GM21528 (cell line): ENCODE results near the gene NRIP3.

Experiments
- ATAC-seq: cut with Tn5 transposase; IDR thresholded peaks from one replicate; pipeline ENCODE4 v1.9.1; 2021; ENCODE audit warnings: mild to moderate bottlenecking, moderate library complexity; ENCODE audit not compliant: unreplicated experiment, low FRiP score

The NRIP3 gene

GRCh38 chr11:9003573-9004182 is at the start of gene NRIP3:
TSS of gene NRIP3 (minus strand) at chr11:9004001. CDS start at chr11:9003935, 66 bp downstream.
- ATAC-seq, result no peak

- no peak for ATAC-seq
Measured at GRCh38 chr11:9052316-9052715, 48.5 kb upstream of the NRIP3 start.

GRCh38 chr11:9049959-9050358 is 46.2 kb upstream of the NRIP3 start:
- no peak for ATAC-seq

- ATAC-seq, result no peak
Measured at GRCh38 chr11:9047964-9048523, 44.2 kb upstream of the NRIP3 start.

GRCh38 chr11:9046481-9046880 is 42.7 kb upstream of the NRIP3 start:
- ATAC-seq, result no peak

- no peak for ATAC-seq
Measured at GRCh38 chr11:9042488-9042887, 38.7 kb upstream of the NRIP3 start.

- ATAC-seq, result no peak
Measured at GRCh38 chr11:9041747-9042146, 37.9 kb upstream of the NRIP3 start.

- ATAC-seq, result no peak
Measured at GRCh38 chr11:9040410-9040809, 36.6 kb upstream of the NRIP3 start.

- ATAC-seq, result no peak
Measured at GRCh38 chr11:9039863-9040262, 36.1 kb upstream of the NRIP3 start.

GRCh38 chr11:9039198-9039597 is 35.4 kb upstream of the NRIP3 start:
- ATAC-seq, result no peak

- no peak for ATAC-seq
Measured at GRCh38 chr11:9038541-9038940, 34.7 kb upstream of the NRIP3 start.

GRCh38 chr11:9037963-9038362 is 34.2 kb upstream of the NRIP3 start:
- no peak for ATAC-seq

- no peak for ATAC-seq
Measured at GRCh38 chr11:9037046-9037780, 33.4 kb upstream of the NRIP3 start.

- no peak for ATAC-seq
Measured at GRCh38 chr11:9030601-9031000, 26.8 kb upstream of the NRIP3 start.

GRCh38 chr11:9029422-9029821 is 25.6 kb upstream of the NRIP3 start:
- ATAC-seq, result no peak

GRCh38 chr11:9028581-9028980 is 24.8 kb upstream of the NRIP3 start:
- ATAC-seq, result no peak

- ATAC-seq, result no peak
Measured at GRCh38 chr11:9025101-9025850, 21.5 kb upstream of the NRIP3 start.

GRCh38 chr11:9022961-9023680 is 19.3 kb upstream of the NRIP3 start:
- no peak for ATAC-seq

- ATAC-seq, result no peak
Measured at GRCh38 chr11:9020916-9021315, 17.1 kb upstream of the NRIP3 start.

- ATAC-seq, result no peak
Measured at GRCh38 chr11:9019861-9020260, 16.1 kb upstream of the NRIP3 start.

GRCh38 chr11:9017773-9018172 is 14.0 kb upstream of the NRIP3 start:
- no peak for ATAC-seq
